Stimulated activated CD8-positive, alpha-beta memory T cell treated with anti-CD3 and anti-CD28 coated beads, Interleukin-4, amount 100 ng/mL, for 4 hours (primary cell): Measurements from ENCODE around the gene MYOM1.
"Not testable (repeated sequence)": the region's sequence is repeated elsewhere in the genome, so short reads cannot be mapped to it uniquely, and the experiment has no call there.

Experiments
- DNase-seq, 2 donors: peaks; one replicate each; pipeline ENCODE4 v3.0.0-alpha.2; 2020; ENCODE audit warnings: low read depth in 2 of 2, low spot score in 1 of 2

The MYOM1 gene

GRCh38 chr18:3221496-3221895 is 1.7 kb upstream of the MYOM1 start:
- no peak for DNase-seq

- not testable (repeated sequence) for DNase-seq
Observed at GRCh38 chr18:3220868-3221267, 1.1 kb upstream of the MYOM1 start.

GRCh38 chr18:3219241-3219630 is 532 bp downstream of the MYOM1 start:
- DNase-seq, result no peak

GRCh38 chr18:3218819-3219218 is 949 bp downstream of the MYOM1 start:
- DNase-seq, result no peak

- no peak for DNase-seq
Observed at GRCh38 chr18:3217948-3218647, 1.7 kb downstream of the MYOM1 start.

GRCh38 chr18:3216987-3217386 is 2.8 kb downstream of the MYOM1 start:
- DNase-seq, result no peak

GRCh38 chr18:3214855-3215637 is 4.7 kb downstream of the MYOM1 start:
- DNase-seq, result no peak

- DNase-seq, result no peak
Observed at GRCh38 chr18:3213300-3214059, 6.3 kb downstream of the MYOM1 start.

GRCh38 chr18:3212657-3213056 is 7.1 kb downstream of the MYOM1 start:
- DNase-seq, result no peak

- no peak for DNase-seq
Observed at GRCh38 chr18:3211236-3211992, 8.4 kb downstream of the MYOM1 start.

GRCh38 chr18:3209859-3210569 is 9.8 kb downstream of the MYOM1 start:
- no peak for DNase-seq

- DNase-seq, result no peak
Observed at GRCh38 chr18:3207565-3207964, 12.2 kb downstream of the MYOM1 start.

- no peak for DNase-seq
Observed at GRCh38 chr18:3205239-3205638, 14.5 kb downstream of the MYOM1 start.

- no peak for DNase-seq
Observed at GRCh38 chr18:3199942-3200645, 19.7 kb downstream of the MYOM1 start.

GRCh38 chr18:3198260-3198860 is 21.4 kb downstream of the MYOM1 start:
- DNase-seq, result not testable (repeated sequence)

- no peak for DNase-seq
Observed at GRCh38 chr18:3194947-3195612, 24.7 kb downstream of the MYOM1 start.

- no peak for DNase-seq
Observed at GRCh38 chr18:3193331-3193730, 26.4 kb downstream of the MYOM1 start.

- no peak for DNase-seq
Observed at GRCh38 chr18:3192752-3193151, 27.0 kb downstream of the MYOM1 start.

GRCh38 chr18:3192286-3192685 is 27.5 kb downstream of the MYOM1 start:
- no peak for DNase-seq
